Ureter (tissue), 1 donor: Measurements from ENCODE around the gene SLC16A5. TPM values are rescaled to one million over a fixed set of nuclear protein-coding genes. Genes with fewer than 3 reads are reported as not detected.
"Not testable (repeated sequence)": the region's sequence is repeated elsewhere in the genome, so short reads cannot be mapped to it uniquely, and the experiment has no call there.

Experiments used
- DNase-seq: peaks from one replicate; pipeline ENCODE4 v3.0.0-alpha.2; 2020; ENCODE audit warnings: low spot score
- total RNA-seq: library from RNA; stranded (reverse); gene quantifications from one replicate; pipeline ENCODE4 v1.2.4, GENCODE V29; 2023
- donor health status: DM: yes; HTN: yes; CAD: no.

SLC16A5 gene
- total RNA-seq, 1 donor from 2014 or later, result 77.7 TPM

DNA sequence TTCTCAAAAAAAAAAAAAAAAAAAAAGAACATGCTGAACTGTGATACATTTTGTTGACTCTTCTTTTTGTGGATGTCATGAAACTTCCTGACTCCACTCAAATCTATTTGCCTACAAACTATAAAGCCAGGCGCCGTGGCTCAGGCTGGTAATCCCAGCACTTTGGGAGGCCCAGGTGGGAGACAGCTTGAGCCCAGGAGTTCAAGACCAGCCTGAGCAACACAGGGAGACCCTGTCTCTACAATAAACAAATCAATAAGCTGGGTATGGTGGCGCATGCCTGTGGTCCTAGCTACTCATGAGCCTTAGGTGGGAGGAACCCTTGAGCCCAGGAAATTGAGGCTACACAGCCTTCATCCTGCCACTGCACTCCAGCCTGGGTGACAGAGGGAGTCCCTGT is 45.2 kb downstream of the SLC16A5 start:
- no peak for DNase-seq

DNA sequence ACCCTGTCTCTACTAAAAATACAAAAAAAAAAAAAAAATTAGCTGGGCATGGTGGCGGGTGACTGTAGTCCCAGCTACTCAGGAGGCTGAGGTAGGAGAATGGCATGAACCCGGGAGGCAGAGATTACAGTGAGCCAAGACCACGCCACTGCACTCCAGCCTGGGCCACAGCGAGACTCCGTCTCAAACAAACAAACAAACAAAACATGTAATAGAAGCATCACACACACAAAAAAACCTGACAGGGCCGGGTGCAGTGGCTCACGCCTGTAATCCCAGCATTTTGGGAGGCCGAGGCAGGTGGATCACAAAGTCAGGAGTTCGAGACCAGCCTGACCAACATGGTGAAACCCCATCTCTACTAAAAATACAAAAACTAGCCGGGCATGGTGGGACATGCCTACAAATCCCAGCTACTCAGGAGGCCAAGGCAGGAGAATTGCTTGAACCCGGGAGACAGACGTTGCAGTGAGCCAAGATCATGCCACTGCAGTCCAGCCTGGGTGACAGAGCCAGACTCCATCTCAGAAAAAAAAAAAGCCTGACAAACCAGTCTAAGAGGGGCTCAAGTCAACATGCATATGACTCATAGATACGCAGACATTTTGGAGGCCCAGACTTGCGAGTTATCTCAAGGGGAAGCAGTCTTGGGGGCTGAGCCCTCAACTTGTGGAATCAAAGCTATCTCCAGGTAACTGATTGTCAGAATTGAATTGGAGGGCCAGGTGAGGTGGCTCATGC is 46.0 kb downstream of the SLC16A5 start:
- not testable (repeated sequence) for DNase-seq

DNA sequence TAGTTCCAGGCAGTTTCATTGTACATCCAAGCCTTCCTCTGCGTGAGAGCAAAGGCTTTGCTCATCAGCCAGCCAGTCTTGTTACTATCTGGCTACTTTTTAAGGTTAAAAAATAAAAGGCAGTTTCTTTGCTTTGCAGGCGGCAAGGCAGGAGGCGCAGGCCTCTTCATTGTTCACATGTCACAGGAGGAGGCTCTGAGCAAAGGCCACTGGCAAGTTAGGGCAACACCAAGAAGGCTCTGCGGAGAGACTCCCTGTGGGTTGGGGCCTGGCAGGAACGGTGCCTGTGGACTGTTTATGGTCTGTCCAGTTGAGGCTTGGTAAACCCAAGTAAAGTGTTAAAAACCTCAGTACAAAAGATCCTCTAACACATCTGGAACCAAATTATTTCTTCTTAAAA is 47.7 kb downstream of the SLC16A5 start:
- no peak for DNase-seq

DNA sequence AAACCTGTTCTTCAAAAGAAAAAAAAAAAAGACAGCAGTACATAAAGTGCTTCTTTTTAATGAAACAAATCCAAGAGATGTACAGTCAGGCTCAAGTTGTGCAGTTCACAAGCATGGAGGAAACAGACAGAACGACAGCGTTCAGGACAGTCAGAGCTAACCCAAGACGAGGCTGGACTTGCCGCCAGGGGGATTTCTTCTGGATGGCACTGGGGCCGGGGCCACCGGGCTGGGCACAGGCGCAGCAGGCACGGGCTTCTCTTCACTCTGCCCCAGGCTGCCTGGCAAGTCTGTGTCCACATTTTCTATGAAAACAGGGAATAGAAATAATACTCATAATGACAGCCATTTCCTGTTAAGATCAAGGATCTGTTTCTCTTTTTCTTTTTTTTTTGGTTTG is 48.2 kb downstream of the SLC16A5 start:
- DNase-seq, result no peak

DNA sequence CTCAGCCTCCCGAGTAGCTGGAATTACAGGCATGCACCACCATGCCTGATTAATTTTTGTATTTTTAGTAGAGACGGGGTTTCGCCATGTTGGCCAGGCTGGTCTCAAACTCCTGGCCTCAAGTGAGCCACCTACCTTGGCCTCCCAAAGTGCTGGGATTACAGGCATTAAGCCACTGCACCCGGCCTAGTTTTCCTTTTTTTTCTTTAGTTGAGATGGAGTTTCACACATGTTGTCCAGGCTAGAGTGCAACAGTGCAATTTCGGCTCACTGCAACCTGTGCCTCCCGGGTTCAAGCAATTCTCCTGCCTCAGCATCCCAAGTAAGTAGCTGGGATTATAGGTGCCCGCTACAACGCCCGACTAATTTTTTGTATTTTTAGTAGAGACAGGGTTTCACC is 50.0 kb downstream of the SLC16A5 start:
- not testable (repeated sequence) for DNase-seq

DNA sequence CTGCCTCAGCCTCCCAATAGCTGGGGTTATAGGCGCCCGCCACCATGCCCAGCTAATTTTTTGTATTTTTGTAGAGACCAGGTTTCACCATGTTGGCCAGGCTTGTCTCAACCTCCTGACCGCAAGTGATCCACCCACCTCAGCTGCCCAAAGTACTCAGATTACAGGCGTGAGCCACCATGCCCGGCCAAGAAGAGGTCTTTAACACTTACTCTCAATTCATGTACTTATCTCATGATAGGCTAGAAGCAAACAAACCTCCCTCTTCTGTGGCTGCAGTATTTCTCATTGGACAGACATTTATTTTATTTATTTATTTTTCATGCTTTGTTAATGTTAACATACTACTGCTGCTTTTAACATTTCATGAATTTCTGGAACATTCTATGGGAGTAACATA is 50.8 kb downstream of the SLC16A5 start:
- DNase-seq, result no peak

DNA sequence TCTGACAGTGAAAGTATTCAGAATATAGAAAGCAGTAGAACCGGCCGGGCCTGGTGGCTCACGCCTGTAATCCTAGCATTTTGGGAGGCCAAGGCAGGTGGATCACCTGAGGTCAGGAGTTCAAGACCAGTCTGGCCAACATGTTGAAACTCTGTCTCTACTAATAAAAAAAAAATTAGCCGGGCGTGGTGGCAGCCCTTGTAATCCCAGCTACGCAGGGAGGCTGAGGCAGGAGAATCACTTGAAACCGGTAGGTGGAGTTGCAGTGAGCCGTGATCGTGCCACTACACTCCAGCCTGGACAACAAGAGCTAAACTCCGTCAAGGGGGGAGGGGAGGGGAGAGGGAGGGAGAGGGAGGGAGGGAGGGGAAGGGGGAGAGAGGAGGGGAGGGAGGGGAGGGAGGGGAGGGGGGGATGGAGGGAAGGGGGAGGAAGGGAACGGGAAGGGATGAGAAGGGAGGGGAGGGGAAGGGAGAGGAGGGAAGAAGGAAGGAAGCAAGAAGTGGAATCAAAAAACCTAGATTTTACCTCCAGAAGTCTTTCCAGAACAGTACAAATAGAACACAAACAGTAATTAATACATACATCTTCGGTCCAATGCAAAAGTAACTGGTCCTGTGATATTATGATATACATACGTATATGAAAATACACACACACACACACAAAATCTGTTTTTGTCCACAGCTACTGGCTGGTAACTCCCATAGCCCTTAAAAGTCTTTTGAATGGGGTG is 54.6 kb downstream of the SLC16A5 start:
- no peak for DNase-seq

DNA sequence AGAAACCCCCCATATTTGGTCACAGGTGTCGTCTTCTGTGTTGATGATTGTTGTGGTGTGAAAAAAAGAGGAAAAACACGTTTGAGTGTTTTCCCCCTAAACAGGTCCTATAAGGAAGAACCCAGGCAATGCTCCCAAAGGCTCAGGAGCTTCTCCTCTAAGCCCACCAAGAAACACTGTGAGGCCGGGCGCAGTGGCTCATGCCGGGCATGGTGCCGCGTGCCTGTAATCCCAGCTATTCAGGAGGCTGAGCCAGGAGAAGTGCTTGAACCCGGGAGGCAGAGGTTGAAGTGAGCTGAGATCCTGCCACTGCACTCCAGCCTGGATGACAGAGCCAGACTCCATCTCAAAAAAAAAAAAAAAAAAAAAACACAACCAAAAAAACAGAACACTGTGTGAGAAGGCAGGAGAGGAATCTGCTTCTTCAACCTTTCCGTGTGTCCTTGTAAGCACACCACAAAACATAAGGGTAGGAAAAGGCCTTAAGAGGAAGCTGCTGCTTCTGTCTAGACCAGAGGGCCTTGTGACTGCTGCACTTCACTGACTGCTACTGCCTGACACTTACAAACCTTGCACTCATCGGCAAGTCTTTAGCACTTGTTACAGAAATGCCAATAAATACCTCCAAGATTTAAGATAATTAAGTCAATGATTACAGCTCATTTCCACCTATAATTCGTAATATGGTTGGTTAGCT is 57.2 kb downstream of the SLC16A5 start:
- no peak for DNase-seq

DNA sequence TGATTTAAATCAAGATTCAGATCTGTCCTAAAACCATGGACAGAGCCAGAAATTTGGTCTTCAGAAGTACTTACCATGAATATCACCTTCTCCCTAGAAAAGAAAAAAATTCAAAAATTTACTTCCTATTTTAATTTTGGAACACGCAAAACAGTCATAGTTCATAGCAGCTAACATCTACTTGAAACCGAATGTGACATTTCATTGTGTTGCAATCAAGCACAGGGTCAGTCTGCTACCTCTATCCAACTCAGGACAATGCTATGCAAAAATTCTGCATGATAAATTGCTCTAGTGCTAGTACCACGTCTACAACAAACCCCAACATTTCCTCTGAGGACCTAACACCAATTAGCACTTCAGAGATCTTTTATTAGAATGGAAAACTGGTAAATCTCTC is 58.8 kb downstream of the SLC16A5 start:
- no peak for DNase-seq

DNA sequence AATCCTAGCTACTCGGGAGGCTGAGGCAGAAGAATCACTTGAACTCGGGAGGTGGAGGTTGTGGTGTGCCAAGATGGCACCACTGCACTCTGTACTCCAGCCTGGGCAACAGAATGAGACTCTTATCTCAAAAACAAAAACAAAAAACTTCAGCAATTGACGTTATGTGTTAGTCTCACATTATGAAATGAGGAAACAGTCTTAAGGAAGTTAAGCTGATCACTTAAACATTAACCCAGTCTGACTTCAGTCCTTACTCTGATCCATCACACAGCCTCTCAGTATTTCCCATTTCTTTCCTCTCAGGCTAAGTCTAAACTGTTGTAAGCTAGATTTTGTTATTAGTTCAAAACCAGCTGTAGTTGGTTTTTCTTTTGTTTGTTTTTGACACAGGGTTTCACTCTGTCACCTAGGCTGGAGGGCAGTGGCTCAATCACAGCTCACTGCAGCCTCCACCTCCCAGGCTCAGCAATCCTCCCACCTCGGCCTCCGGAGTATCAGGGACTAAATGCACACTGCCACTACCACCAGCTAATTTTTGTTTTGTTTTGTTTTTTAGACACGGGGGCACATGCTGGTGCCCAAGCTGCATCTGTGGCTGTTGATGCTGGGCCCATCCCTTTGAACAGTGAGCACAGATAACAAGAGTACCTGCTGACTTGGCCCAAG is 60.3 kb downstream of the SLC16A5 start:
- no peak for DNase-seq

DNA sequence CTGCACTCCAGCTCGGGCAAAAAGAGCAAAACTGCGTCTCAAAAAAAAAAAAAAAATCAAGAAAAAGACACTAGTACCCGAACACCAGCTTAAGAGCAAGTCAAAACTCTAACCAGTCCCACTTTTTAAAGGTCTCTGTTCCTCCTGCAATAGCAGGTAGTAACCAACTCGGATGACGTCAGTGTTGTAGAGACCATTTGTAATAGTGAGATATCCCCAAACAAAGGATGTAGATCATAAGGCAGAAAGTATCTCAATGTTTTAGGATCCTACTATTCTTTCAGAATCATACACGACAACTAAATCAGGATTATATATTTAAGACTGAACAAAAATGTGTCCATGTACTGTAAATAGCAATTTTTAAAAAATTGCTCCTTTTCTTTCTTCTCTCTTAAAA is 64.2 kb downstream of the SLC16A5 start:
- DNase-seq, result no peak

DNA sequence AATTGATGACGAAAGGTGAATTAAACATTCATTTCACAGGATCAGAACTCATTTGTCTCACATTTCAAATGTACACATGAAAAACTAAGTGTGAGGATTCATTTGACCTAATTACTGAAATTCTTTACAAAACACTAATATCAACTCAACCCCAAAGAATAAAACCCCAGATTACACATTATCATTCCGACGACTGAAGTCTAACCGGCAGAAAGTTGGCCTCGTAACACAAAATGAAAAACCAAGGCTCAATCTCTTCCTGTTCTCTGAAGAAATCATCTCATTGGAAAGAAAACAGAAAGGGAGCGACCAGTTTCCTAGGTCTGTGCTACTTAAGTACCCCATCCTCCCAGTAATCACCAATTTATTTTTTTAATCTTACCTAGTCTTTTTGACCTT is 64.8 kb downstream of the SLC16A5 start:
- DNase-seq, result no peak

DNA sequence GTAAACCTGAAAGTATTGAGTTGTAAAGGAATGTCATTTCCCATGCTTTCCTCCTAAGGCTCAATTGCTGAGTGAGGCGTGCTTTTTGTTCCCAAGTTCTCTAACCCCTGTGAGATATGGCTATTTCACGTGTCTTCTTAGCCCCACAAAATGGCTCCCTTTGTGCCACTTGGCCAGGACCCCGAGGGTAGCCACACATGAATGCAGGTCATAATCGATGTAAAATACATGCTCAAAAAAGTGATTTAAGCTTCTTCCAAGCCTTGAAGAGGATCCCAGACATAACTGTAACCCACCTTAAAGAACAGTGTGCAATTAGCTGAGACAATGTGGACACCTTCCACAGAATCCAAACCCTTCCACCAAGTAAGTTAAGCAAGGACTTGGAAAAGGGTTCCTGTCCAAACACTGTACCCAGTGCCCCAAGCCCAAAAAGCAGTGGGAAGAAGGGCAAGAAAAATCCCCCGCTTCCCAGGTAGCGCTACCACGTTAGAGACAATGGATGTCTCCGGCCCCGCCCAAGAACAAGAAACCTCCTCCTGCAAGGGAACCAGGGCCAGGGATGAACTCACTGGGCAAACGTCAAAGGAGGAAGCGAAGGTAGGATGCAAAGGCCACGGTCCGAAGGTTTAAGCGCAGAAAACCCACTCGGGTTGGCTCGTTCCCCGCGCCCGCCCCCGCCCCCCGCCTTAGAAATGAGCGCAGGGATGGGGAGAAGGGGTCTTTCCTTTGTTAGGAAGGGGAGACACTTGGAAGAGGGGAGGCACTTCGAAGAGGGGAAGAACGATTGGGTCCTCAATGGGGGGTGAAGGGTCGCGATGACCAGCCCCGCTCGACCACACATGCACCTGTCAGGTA is 65.4 kb downstream of the SLC16A5 start:
- DNase-seq, result no peak

DNA sequence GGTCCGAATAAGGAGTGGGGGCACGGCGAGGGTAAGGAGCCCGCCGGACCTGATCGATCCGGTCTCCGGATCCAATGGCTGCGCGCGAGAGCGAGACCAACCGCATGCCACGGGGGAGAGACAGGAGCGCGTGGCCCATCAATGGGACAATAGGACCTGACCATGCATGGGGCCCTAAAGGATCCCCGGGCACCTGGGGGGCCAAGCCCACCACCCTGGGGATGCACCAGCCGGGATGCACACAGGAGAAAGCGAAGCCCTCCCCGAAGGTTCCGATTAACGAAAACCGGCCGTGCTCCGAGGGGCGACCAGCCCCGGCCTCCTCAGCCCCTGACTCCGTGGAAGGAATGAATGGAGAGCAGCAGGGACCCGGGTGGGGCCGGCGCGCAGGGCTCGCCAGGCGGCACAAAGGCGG is 66.0 kb downstream of the SLC16A5 start:
- DNase-seq, result no peak

DNA sequence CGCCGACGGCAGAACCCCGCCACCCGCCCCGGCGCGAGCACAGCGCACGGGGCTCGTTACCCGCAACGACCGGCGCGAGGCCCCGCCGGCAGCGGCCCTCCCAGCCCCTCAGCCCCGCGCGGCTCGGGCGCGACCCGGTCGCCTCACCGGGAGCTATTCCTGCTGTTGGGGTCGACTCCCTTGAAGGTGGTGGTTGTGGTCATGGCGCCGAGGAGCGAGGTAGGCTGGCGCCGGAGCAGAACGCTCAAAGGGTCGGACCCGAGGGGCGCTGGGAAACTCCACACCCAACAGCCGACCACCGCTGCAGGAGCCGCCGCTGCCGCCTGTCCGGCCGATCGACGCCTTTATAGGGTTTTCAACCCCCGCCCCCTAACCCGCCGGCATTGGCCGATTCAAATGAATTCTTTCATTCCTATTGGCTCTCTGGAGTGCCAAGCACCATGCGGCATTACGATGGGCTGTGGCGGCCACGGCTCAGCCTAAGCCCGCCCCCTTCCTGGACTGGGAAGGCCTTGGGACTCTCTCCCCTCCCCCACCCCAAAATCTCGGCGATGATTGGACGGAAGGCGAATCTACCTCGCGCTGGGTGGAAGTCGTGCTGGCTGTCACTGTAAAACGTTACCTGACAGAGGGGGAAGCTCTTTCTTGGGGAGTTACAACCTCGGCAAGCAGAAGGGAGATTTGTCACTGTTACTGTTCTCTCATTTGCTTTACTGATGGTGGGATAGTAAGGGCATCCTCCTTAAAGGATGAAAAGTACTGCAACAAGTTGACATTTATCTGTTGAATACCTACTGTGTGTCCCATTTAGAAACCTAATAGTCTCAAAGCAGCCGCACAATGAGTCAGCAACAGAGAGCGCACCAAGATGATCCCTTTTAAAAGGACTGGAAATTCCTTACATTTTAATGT is 66.7 kb downstream of the SLC16A5 start, which contains the start of gene JPT1:
TSS of gene JPT1 (minus strand) at position 318 of the 912 bp plus-strand sequence. CDS start at position 203, 115 bp downstream.
- peak; percentile 99 for DNase-seq

DNA sequence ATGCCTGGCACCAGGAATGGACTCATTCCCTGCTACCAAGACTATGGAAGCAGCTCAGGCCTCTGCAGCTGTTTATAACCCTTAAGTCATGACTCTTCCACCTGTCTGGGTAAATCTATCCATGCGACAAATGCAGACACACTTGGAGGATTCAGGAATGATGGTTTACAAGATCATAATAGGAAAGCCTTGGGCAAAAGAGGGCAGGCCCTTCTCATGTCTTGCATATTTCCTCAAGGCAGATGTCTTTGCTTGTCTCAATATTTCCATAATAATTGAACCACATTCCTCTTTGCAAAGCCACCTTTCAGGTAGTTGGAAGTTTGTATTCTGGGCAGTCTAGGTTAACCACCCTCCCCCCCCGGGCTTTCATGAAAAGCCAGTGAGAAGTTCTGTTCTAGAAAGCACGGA is 67.4 kb downstream of the SLC16A5 start:
- DNase-seq, result no peak
